Measurements from ENCODE around the gene ABHD16A. TPM values are rescaled to one million over a fixed set of nuclear protein-coding genes. Genes with fewer than 3 reads are reported as not detected.
"Not testable (repeated sequence)": the region's sequence is repeated elsewhere in the genome, so short reads cannot be mapped to it uniquely, and the experiment has no call there.

ABHD16A gene
- total RNA-seq, 1 donor from 2014 or later: 103 TPM

GRCh38 chr6:31713991-31714684, 11.0 kb upstream of the ABHD16A start:
- DNase-seq (ENCODE audit: low spot score): no peak

GRCh38 chr6:31713465-31713864, 10.3 kb upstream of the ABHD16A start:
- no peak for DNase-seq (ENCODE audit: low spot score)

- no peak for DNase-seq (ENCODE audit: low spot score)
Measured at GRCh38 chr6:31712296-31712695, 9.2 kb upstream of the ABHD16A start.

- DNase-seq (ENCODE audit: low spot score): no peak
Measured at GRCh38 chr6:31711233-31711632, 8.1 kb upstream of the ABHD16A start.

- DNase-seq (ENCODE audit: low spot score): no peak
Measured at GRCh38 chr6:31710523-31711219, 7.5 kb upstream of the ABHD16A start.

GRCh38 chr6:31709157-31709556, 6.0 kb upstream of the ABHD16A start:
- not testable (repeated sequence) for DNase-seq (ENCODE audit: low spot score)

GRCh38 chr6:31708224-31708623, 5.1 kb upstream of the ABHD16A start:
- DNase-seq (ENCODE audit: low spot score): no peak

GRCh38 chr6:31707701-31708100, 4.6 kb upstream of the ABHD16A start:
- no peak for DNase-seq (ENCODE audit: low spot score)

GRCh38 chr6:31706599-31706998, 3.5 kb upstream of the ABHD16A start, which contains the start of gene LY6G6F:
LY6G6F (plus strand) TSS chr6:31706866; CDS start chr6:31706907, 41 bp downstream.
- DNase-seq (ENCODE audit: low spot score): no peak

GRCh38 chr6:31705931-31706330, 2.8 kb upstream of the ABHD16A start:
- no peak for DNase-seq (ENCODE audit: low spot score)

GRCh38 chr6:31702405-31702818, 712 bp downstream of the ABHD16A start:
- no peak for DNase-seq (ENCODE audit: low spot score)

- DNase-seq (ENCODE audit: low spot score): no peak
Measured at GRCh38 chr6:31701666-31702404, 1.3 kb downstream of the ABHD16A start.

- DNase-seq (ENCODE audit: low spot score): no peak
Measured at GRCh38 chr6:31700740-31701401, 2.3 kb downstream of the ABHD16A start.

GRCh38 chr6:31697555-31697954, 5.6 kb downstream of the ABHD16A start:
- DNase-seq (ENCODE audit: low spot score): no peak

- no peak for DNase-seq (ENCODE audit: low spot score)
Measured at GRCh38 chr6:31693535-31693934, 9.6 kb downstream of the ABHD16A start.

GRCh38 chr6:31692886-31693285, 10.2 kb downstream of the ABHD16A start:
- DNase-seq (ENCODE audit: low spot score): no peak

- no peak for DNase-seq (ENCODE audit: low spot score)
Measured at GRCh38 chr6:31692353-31692752, 10.8 kb downstream of the ABHD16A start.

- no peak for DNase-seq (ENCODE audit: low spot score)
Measured at GRCh38 chr6:31691564-31692108, 11.5 kb downstream of the ABHD16A start.

- no peak for DNase-seq (ENCODE audit: low spot score)
Measured at GRCh38 chr6:31691078-31691463, 12.1 kb downstream of the ABHD16A start.

GRCh38 chr6:31690231-31691077, 12.7 kb downstream of the ABHD16A start:
- DNase-seq (ENCODE audit: low spot score): peak; percentile 36

All from mucosa of gallbladder (tissue), 1 donor.